GM12875 (cell line): Measurements from ENCODE around the gene UGT1A8.

Experiments used
- H3K4me3 ChIP-seq: one replicate; pipeline ENCODE4 v1.5.1; 2011; ENCODE audit warnings: low read depth, low read length, control low read depth
- TF ChIP-seq, protein P1 (sequence below): IDR thresholded peaks from 2 replicates; pipeline ENCODE4 v1.5.1; 2011; ENCODE audit warnings: low read depth, mild to moderate bottlenecking, control low read depth, inconsistent platforms, low read length, moderate library complexity, borderline replicate concordance; ENCODE audit not compliant: insufficient read depth

Gene UGT1A8

DNA sequence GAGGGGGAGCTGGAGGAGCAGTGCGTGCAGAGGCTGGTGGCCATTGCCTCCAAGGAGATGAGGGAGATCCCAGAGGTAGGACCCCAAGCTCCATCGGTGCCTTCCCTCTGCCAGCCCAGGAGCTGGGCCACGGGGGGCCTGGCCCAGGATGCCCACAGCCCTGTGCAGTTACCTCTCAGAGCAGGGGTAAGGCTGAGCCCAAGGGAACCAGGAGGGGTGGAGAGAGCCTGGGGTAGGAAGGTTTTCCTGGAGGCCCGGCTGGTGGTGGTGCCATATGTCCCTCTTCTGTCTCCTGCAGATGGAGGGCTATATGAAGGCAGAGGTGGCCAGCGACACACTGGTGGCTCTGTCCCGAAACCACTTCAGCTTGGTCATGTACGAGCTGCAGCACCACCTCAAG, 172.1 kb downstream of the UGT1A8 start:
- H3K4me3 ChIP-seq: no peak overlapping the region

DNA sequence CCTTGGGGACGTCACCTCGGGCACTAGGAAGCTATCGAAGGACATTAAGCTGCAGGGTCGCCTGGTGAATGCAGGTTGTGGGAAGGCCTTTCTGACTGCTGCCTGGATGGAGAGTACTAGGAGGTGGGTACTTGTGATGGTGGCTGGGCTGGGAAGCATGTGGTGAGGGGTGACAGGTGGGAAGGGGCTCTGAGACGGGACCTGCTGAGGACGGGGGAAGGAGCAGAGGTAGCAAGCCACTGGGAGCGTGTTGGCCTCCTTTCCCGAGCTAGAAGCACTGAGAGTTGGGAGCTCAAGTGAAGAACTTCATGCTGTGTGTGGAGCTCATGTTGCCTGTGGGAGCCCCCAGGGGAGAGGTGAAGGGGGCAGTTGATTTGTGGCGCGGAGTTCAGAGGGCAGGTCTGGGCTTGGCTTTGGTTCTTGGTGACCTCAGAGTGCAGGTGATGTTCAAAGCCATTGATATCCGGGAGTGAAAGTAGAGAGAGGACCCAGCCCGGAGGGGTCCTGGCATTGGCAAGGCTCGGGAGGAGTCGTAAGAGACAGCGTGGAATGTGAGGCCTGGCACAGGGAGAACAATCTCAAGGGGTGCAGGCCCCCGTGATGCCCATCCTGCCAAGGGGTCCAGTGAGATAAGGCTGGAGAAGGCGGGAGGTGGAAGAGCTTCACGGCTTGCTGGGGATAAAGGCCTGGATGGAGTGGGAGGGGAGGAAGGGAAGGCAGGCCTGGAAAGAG, 173.9 kb downstream of the UGT1A8 start:
- TF ChIP-seq, protein P1, sequence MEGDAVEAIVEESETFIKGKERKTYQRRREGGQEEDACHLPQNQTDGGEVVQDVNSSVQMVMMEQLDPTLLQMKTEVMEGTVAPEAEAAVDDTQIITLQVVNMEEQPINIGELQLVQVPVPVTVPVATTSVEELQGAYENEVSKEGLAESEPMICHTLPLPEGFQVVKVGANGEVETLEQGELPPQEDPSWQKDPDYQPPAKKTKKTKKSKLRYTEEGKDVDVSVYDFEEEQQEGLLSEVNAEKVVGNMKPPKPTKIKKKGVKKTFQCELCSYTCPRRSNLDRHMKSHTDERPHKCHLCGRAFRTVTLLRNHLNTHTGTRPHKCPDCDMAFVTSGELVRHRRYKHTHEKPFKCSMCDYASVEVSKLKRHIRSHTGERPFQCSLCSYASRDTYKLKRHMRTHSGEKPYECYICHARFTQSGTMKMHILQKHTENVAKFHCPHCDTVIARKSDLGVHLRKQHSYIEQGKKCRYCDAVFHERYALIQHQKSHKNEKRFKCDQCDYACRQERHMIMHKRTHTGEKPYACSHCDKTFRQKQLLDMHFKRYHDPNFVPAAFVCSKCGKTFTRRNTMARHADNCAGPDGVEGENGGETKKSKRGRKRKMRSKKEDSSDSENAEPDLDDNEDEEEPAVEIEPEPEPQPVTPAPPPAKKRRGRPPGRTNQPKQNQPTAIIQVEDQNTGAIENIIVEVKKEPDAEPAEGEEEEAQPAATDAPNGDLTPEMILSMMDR: no peak
- H3K4me3 ChIP-seq: no peak overlapping the region

More for the DNA sequence above, 172.1 kb downstream of the UGT1A8 start:
- TF ChIP-seq, protein P1: no peak

DNA sequence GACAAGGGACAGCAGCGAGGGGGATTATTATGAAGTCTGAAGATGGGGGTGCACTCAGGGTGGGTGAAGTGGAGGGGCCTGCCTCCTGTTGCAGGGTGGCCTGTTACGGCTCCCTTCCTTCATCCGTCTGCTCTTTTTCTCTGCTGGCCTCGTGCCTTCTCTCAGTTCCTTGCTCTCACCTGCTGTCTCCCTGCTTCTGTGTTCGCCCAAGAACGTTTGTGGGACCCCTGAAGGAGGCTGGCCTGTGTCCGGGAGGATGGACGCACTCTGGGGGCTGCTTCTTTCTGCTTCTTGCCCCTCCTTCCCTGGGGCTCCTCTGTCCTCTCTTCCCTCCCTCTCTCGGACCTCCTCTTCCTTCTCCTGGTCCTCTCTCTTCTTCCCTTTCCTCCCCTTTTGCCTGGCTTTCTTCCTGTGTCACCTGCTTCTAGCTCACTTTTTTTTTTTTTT, 174.5 kb downstream of the UGT1A8 start:
- H3K4me3 ChIP-seq: no peak overlapping the region
- TF ChIP-seq, protein P1: no peak

DNA sequence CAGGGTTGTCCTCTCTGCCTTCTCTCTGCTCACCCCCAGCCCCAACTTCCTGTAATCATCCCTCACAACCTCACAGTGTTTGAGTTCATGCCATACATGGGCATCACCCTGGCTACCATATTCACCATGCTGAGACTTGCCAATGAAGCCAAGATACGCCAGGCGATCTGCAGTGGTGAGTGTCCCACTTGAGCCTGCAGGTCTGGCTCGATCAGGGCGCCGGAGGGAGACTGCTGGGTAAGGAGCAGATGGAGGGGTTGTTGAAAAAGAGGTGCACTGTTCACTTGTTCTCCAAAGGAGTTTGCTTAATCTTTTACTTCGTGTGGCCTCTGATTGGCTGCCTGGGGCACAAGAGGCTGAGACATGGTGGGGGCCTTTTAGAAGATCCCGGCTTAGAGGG, 175.3 kb downstream of the UGT1A8 start:
- TF ChIP-seq, protein P1: no peak
- H3K4me3 ChIP-seq: no peak overlapping the region

DNA sequence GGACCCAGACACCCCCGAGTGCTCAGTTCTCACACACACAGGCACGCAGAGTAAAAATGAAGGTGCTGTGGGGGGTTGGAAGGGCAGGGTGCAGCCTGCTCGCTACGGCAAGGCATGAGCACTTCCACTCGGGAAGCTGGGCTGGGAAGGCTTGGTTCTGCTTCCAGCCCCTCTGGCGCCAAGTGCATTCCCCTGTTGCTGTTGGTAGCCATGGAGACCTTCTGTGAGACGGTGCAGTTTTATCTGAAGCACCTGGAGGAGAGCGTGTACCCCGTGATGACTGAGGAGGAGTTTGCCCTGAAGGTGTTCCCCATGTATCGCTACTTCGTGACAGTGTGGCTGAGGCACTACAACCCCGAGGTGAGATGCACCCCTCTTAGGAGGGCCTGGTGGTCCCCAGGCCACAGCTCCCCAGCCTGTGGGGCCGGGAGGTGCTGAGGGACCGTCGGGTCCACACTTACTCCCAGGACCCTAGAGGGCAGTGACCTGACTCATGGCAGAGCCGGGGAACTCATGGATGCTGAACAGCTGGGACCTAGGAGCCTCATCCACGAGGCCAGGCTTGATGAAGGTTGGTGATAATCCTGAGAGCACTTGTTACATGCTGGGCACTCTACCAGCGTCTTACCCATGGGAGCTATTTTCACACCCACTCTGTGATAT, 176.2 kb downstream of the UGT1A8 start:
- H3K4me3 ChIP-seq: no peak overlapping the region
- TF ChIP-seq, protein P1: no peak

DNA sequence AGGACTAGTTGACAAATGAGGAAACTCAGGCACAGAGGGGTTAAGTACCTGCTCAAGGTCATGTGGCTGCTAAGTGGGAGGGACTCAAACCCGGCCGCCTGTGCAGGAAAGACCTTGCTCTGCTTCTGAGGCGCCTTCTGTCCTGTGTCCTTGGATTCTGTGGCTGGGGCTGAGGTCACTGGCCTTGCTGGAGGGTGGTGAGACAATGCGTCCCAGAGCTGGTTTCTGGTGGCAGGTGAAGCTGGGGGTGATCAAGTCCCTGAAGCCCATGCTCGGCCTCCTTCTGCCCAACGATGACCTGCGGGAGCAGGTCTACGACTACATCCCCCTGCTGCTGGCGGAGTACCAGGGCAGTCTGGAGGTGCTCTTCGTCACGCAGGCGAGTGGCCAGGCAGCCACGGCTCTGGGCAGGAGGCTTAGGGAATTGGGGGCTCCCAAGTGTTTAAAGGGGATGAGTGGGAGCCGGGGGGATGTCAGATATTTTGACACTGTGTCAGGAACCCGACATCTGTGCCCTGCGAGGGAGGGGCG, 176.8 kb downstream of the UGT1A8 start:
- TF ChIP-seq, protein P1: no peak
- H3K4me3 ChIP-seq: no peak overlapping the region
